Measurements from ENCODE around the gene KCNMB2. TPM values are rescaled to one million over a fixed set of nuclear protein-coding genes. Genes with fewer than 3 reads are reported as not detected.

Gene KCNMB2
- polyA plus RNA-seq, 1 of the 3 experiments (the other 2 are of a cell fraction) = not detected

- Histone ChIP-seq H3K9me3 (no peaks in the 10 kb centered on the region), H3K27ac (ENCODE audit: low read depth in 2 of 2, low read length in 1 of 2) (no peak overlapping the region), H3K4me1 (ENCODE audit: control insufficient read depth in 1 of 2, insufficient read depth in 2 of 2, low read depth in 1 of 2, low read length in 1 of 2) (peaks cover 0 to 4% of the 10 kb centered on the region in 2 experiments; a peak in 1 of 4 replicates), H4K20me1 (ENCODE audit: insufficient read depth) (no peaks in the 10 kb centered on the region), H3K9me2 (no peaks in the 10 kb centered on the region), H3K36me3 (replicated peaks in 1 of 2; ENCODE audit: control insufficient read depth in 1 of 2, insufficient read depth in 2 of 2, low read length in 1 of 2) (no peaks in the 10 kb centered on the region), H3K27me3 (ENCODE audit: insufficient read depth) (no peaks in the 10 kb centered on the region), H3K9ac (no peak overlapping the region), H3K4me3 (ENCODE audit: low read depth in 2 of 2, low read length in 1 of 2) (no peak overlapping the region), H2AFZ (ENCODE audit: low read depth) (no peak overlapping the region), H3F3A (replicated peaks; ENCODE audit: insufficient read depth) (no peaks in the 10 kb centered on the region), H3K79me2 (ENCODE audit: insufficient read depth) (no peaks in the 10 kb centered on the region), H3K4me2 (no peak overlapping the region)
- DNase-seq = no peak
- TF ChIP-seq ELF1 (IDR thresholded peaks at IDR 0.05) (no peak), EP300 (IDR thresholded peaks at IDR 0.05; ENCODE audit: borderline replicate concordance in 1 of 2, low read depth in 1 of 2, low read length in 1 of 2) (no peak), RFX5 (IDR thresholded peaks at IDR 0.05; ENCODE audit: low read length) (no peak), MXI1 (IDR thresholded peaks at IDR 0.05; ENCODE audit: low read depth, low read length) (no peak), NFIC (IDR thresholded peaks at IDR 0.05; ENCODE audit: borderline replicate concordance) (no peak), NRF1 (IDR thresholded peaks at IDR 0.05; ENCODE audit: low read depth, low read length) (no peak), FOSL2 (IDR thresholded peaks at IDR 0.05; ENCODE audit: borderline replicate concordance, low read depth) (no peak), EZH2phosphoT487 (IDR thresholded peaks at IDR 0.05; ENCODE audit: borderline replicate concordance, low read depth) (no peak), IRF3 (IDR thresholded peaks at IDR 0.05; ENCODE audit: low read depth, low read length) (no peak), SMC3 (IDR thresholded peaks at IDR 0.05; ENCODE audit: low read depth, low read length) (no peak), TEAD4 (IDR thresholded peaks at IDR 0.05; ENCODE audit: borderline replicate concordance, insufficient read depth) (no peak), RCOR1 (IDR thresholded peaks at IDR 0.05; ENCODE audit: low read length) (no peak), JUND (IDR thresholded peaks at IDR 0.05) (no peak)
- TF ChIP-seq, protein P1, sequence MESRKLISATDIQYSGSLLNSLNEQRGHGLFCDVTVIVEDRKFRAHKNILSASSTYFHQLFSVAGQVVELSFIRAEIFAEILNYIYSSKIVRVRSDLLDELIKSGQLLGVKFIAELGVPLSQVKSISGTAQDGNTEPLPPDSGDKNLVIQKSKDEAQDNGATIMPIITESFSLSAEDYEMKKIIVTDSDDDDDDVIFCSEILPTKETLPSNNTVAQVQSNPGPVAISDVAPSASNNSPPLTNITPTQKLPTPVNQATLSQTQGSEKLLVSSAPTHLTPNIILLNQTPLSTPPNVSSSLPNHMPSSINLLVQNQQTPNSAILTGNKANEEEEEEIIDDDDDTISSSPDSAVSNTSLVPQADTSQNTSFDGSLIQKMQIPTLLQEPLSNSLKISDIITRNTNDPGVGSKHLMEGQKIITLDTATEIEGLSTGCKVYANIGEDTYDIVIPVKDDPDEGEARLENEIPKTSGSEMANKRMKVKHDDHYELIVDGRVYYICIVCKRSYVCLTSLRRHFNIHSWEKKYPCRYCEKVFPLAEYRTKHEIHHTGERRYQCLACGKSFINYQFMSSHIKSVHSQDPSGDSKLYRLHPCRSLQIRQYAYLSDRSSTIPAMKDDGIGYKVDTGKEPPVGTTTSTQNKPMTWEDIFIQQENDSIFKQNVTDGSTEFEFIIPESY (IDR thresholded peaks at IDR 0.05; ENCODE audit: borderline replicate concordance, low read depth) = no peak
- TF ChIP-seq, protein P2, sequence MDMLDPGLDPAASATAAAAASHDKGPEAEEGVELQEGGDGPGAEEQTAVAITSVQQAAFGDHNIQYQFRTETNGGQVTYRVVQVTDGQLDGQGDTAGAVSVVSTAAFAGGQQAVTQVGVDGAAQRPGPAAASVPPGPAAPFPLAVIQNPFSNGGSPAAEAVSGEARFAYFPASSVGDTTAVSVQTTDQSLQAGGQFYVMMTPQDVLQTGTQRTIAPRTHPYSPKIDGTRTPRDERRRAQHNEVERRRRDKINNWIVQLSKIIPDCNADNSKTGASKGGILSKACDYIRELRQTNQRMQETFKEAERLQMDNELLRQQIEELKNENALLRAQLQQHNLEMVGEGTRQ (IDR thresholded peaks at IDR 0.05; ENCODE audit: borderline replicate concordance, low read depth, low read length) = no peak
- TF ChIP-seq, protein P3, sequence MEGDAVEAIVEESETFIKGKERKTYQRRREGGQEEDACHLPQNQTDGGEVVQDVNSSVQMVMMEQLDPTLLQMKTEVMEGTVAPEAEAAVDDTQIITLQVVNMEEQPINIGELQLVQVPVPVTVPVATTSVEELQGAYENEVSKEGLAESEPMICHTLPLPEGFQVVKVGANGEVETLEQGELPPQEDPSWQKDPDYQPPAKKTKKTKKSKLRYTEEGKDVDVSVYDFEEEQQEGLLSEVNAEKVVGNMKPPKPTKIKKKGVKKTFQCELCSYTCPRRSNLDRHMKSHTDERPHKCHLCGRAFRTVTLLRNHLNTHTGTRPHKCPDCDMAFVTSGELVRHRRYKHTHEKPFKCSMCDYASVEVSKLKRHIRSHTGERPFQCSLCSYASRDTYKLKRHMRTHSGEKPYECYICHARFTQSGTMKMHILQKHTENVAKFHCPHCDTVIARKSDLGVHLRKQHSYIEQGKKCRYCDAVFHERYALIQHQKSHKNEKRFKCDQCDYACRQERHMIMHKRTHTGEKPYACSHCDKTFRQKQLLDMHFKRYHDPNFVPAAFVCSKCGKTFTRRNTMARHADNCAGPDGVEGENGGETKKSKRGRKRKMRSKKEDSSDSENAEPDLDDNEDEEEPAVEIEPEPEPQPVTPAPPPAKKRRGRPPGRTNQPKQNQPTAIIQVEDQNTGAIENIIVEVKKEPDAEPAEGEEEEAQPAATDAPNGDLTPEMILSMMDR (IDR thresholded peaks at IDR 0.05) = no peak
- ChIA-PET POLR2A (no interaction called here), CTCF (no interaction called here)
- 80% methylated on average over 1 of the region's 1 CpG for WGBS (ENCODE audit: low lambda C conversion rate)
These were observed 271.5 kb downstream of the KCNMB2 start for GRCh38 chr3:178807694-178808093.

All from SK-N-SH (cell line).